Nephron (organoid): ENCODE results near the gene NOP53.

Experiments used
- H3K27ac Mint-ChIP-seq, 3 experiments: 2 replicates each; pipeline ENCODE4 v1.8.0; 2020; ENCODE audit warnings: mixed read lengths in 3 of 3, mild to moderate bottlenecking in 2 of 3, moderate library complexity in 1 of 3
- H3K27me3 Mint-ChIP-seq: 2 replicates; pipeline ENCODE4 v1.8.0; 2021; ENCODE audit warnings: low read depth, mild to moderate bottlenecking, moderate library complexity, mixed read lengths
- H3K36me3 Mint-ChIP-seq: 2 replicates; pipeline ENCODE4 v1.8.0; 2020; ENCODE audit warnings: low read depth, mixed read lengths
- H3K4me1 Mint-ChIP-seq: 2 replicates; pipeline ENCODE4 v1.8.0; 2020; ENCODE audit warnings: mixed read lengths
- H3K4me3 Mint-ChIP-seq, 3 experiments: 2 replicates each; pipeline ENCODE4 v1.8.0; 2020; ENCODE audit warnings: mild to moderate bottlenecking in 3 of 3, mixed read lengths in 3 of 3, moderate library complexity in 2 of 3
- H3K9me3 Mint-ChIP-seq: 2 replicates; pipeline ENCODE4 v1.8.0; 2020; ENCODE audit warnings: mixed read lengths
- CTCF ChIP-seq, 3 experiments: fragments of 200-600 bp; sonication (generic); IDR thresholded peaks; one replicate each; pipeline ENCODE4 v1.5.0; 2021; ENCODE audit warnings: antibody characterized with exemption in 3 of 3; ENCODE audit not compliant: unreplicated experiment in 3 of 3

The NOP53 gene

DNA sequence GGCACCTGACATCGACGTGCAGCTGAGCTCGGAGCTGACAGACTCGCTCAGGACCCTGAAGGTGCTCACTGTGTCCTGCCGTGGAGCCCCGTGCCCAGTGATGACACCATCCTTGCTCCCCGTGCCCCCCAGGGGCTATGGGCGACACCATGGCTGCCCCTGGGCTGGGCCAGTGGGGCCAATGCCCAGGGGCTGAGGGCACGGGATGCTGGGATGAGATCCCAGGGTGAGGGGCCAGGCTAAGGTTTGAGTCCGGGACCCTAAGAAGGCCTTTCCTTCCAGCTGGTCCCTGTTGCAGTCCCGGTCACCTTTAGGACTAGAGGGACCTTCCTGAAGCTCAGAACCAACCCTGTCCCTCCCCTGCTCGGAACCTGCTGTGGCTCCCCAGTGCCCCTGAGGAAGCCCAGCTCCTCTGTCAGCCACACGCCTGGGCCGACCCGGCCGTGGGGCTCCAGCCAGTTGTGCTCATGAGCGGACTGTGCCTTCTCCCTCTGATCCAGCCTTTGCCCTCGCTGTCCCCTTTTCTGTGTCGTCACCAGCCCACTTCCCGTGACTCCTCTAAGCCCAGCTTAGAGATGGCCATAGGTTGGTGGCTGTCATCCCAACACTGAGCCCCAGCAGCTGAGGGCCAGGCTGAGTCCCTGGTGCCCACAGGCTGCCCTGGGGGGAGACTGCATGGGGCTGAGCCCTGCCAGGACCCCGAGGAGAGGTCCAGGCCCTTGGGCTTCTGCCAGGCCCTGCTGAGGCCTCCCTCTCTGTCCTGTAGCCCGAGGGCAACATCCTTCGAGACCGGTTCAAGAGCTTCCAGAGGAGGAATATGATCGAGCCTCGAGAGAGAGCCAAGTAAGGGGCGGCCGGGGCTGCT lies 10.6 kb downstream of the NOP53 start:
- no peak overlapping the region for H3K27ac Mint-ChIP-seq
- H3K36me3 Mint-ChIP-seq = peaks cover 45% of the 10 kb centered on the region
- no peak overlapping the region for H3K4me3 Mint-ChIP-seq
- H3K9me3 Mint-ChIP-seq = no peaks in the 10 kb centered on the region
- no peaks in the 10 kb centered on the region for H3K4me1 Mint-ChIP-seq
- TF ChIP-seq CTCF (IDR thresholded peaks at IDR 0.05; ENCODE audit: unreplicated experiment in 3 of 3) = no peak
- peaks cover 4% of the 10 kb centered on the region for H3K27me3 Mint-ChIP-seq

GRCh38 chr19:47756627-47756929 lies 11.2 kb downstream of the NOP53 start:
- TF ChIP-seq CTCF (IDR thresholded peaks at IDR 0.05; ENCODE audit: unreplicated experiment in 3 of 3) = no peak
- no peak overlapping the region for H3K27ac Mint-ChIP-seq
- H3K27me3 Mint-ChIP-seq = peaks cover 4% of the 10 kb centered on the region
- H3K36me3 Mint-ChIP-seq = peaks cover 45% of the 10 kb centered on the region
- H3K9me3 Mint-ChIP-seq = no peaks in the 10 kb centered on the region
- no peak overlapping the region for H3K4me3 Mint-ChIP-seq
- no peaks in the 10 kb centered on the region for H3K4me1 Mint-ChIP-seq

- TF ChIP-seq CTCF (IDR thresholded peaks at IDR 0.05; ENCODE audit: unreplicated experiment in 3 of 3) = no peak
- Mint-ChIP-seq H3K27ac (peak overlapping the region in 1 of 3 experiments; percentile 68), H3K4me3 (peak overlapping the region in 1 of 3 experiments; percentile 33), H3K27me3 (peaks cover 4% of the 10 kb centered on the region), H3K36me3 (peaks cover 45% of the 10 kb centered on the region), H3K9me3 (no peaks in the 10 kb centered on the region), H3K4me1 (no peaks in the 10 kb centered on the region)
These were observed 11.7 kb downstream of the NOP53 start for GRCh38 chr19:47756953-47757608.

DNA sequence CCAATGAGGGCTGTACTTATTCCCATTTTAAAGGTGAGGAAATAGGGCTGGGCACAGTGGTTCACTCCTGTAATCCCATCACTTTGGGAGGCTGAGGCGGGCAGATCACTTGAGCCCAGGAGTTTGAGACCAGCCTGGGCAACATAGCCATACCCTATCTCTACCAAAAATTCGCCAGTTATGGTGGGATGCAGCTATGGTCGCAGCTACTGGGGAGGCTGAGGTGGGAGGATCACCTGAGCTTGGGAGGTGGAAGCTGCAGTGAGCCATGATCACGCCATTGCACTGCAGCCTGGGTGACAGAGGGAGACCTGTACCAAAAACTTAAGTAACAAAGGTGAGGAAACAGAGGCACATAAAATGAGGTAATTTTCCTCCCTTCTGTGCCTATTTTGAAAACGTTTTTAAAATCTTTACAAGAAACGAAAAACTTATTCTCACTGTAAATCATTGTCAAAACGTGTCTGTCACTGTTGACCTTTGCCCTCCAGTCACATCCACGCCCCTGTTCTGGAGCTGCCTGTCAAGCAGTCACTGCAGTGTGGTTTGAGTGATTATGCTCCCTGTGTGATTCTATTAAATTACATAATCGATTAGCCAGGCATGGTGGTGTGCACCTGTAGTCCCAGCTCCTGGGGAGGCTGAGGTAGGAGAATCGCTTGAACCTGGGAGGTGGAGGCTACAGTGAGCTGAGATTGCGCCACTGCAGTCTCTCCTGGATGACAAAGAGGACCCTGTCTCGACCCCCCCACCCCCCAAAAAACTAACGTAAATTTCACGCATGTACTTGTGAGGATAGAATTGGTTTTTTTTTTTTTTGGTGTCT lies 12.5 kb downstream of the NOP53 start:
- Mint-ChIP-seq H3K27me3 (peaks cover 4% of the 10 kb centered on the region), H3K27ac (no peak overlapping the region), H3K9me3 (no peaks in the 10 kb centered on the region), H3K4me3 (no peak overlapping the region), H3K36me3 (peaks cover 44% of the 10 kb centered on the region), H3K4me1 (no peaks in the 10 kb centered on the region)
- no peak for TF ChIP-seq CTCF (IDR thresholded peaks at IDR 0.05; ENCODE audit: unreplicated experiment in 3 of 3)

DNA sequence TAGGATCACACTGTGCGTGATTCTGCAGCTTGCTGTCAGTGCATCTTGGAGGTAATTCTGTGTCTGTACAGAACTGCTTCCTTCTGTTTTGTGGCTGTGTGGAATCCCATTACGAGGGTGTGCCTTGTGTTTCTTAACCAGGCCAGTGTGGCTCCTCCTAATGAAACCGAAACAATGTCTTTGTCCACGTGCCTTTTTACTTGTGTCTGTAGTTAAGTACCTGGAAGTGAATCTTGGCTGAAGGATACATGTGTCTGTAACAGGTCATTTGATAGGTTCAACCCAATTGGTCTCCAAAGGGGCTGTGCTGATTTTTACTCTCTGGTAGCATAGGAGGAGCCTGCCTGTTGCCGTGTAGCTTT lies 13.1 kb downstream of the NOP53 start:
- H3K4me3 Mint-ChIP-seq = no peak overlapping the region
- peaks cover 4% of the 10 kb centered on the region for H3K27me3 Mint-ChIP-seq
- H3K9me3 Mint-ChIP-seq = no peaks in the 10 kb centered on the region
- no peaks in the 10 kb centered on the region for H3K4me1 Mint-ChIP-seq
- H3K36me3 Mint-ChIP-seq = peaks cover 38% of the 10 kb centered on the region
- no peak overlapping the region for H3K27ac Mint-ChIP-seq
- no peak for TF ChIP-seq CTCF (IDR thresholded peaks at IDR 0.05; ENCODE audit: unreplicated experiment in 3 of 3)
